PFSK-1 (cell line): ENCODE data around the gene SYCP2.

Experiments used
- FOXP2 ChIP-seq: optimal IDR thresholded peaks from 2 replicates; pipeline ENCODE3; 2011; ENCODE audit warnings: borderline replicate concordance, control low read depth, inconsistent platforms; ENCODE audit not compliant: insufficient read depth; ENCODE audit errors: extremely low read length, extremely low read depth
- POLR2AphosphoS5 ChIP-seq: IDR thresholded peaks from 2 replicates; pipeline ENCODE4 v1.6.1; 2012; ENCODE audit warnings: low read depth, mild to moderate bottlenecking, control low read depth, low read length, moderate library complexity
- REST ChIP-seq, 2 experiments: IDR thresholded peaks; 2 replicates each; pipeline versions ENCODE4 v1.6.1 to v1.8.0; 2011 to 2012; ENCODE audit warnings: low read depth in 2 of 2, low read length in 2 of 2, control low read depth in 1 of 2, inconsistent platforms in 1 of 2, mild to moderate bottlenecking in 1 of 2, moderate library complexity in 1 of 2; ENCODE audit not compliant: insufficient read depth in 1 of 2
- TAF1 ChIP-seq: IDR thresholded peaks from 2 replicates; pipeline ENCODE4 v1.6.1; 2012; ENCODE audit warnings: low read length, control low read depth, borderline replicate concordance; ENCODE audit not compliant: insufficient read depth

- no peak for TF ChIP-seq TAF1
- TF ChIP-seq REST (IDR thresholded peaks at IDR 0.05; ENCODE audit: insufficient read depth in 1 of 2, low read depth in 2 of 2, low read length in 2 of 2), result no peak
- TF ChIP-seq POLR2AphosphoS5, result no peak
- no peak for TF ChIP-seq FOXP2
Observed at GRCh38 chr20:59814840-59815340, 118.5 kb downstream of the SYCP2 start.
